HG03039 (cell line): ENCODE measurements around the gene AK1.
"Not testable (repeated sequence)": the region's sequence is repeated elsewhere in the genome, so short reads cannot be mapped to it uniquely, and the experiment has no call there.

Experiments used
- ATAC-seq: cut with Tn5 transposase; IDR thresholded peaks from one replicate; pipeline ENCODE4 v1.9.1; 2021; ENCODE audit warnings: mild to moderate bottlenecking, moderate library complexity; ENCODE audit not compliant: unreplicated experiment

AK1 gene

DNA sequence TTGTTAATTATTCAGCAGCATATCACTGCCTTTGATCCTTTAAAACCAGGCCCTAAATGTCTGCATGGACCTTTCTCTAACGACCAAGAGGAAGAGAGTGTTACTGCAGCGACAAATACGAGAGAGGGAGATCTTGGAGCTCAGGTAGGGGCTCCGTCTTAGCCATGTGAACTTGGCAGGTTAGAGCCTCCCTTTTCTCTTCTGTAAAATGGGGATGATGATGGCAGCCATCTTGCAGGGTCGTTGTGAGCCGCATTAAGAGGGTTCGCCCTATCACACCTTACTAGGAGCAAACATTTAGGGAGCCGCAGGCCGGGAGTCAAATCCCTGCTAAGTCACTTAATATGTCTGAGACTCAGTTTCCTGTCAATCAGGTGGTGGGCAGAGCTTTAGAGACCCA is 24.6 kb downstream of the AK1 start:
- no peak for ATAC-seq

DNA sequence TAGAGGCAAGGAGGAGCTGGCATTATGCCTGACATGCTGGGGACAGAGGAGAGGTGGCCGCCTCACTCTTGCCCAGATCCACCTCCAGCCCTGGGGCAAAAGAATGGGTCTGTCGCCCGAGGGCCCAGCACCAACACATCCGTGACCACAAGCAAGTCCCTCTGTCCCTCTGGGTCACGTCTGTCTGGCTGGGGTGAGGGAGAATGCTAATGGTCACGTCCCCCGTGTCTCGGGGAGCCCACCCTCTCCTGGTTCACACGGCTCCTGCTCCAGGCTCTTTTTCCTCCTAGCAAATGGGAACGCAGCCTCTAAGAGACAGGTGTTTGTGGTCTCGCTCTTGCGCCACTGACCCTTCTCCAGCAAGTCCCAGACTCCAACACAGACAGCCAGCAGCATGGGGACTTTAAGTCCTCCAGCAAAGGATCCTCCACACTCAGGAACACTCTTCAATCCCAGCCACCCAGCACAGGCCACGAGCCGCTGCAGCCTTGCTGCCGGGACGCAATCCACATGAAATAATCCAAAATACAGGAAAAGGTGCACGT is 27.1 kb downstream of the AK1 start:
- ATAC-seq: no peak

DNA sequence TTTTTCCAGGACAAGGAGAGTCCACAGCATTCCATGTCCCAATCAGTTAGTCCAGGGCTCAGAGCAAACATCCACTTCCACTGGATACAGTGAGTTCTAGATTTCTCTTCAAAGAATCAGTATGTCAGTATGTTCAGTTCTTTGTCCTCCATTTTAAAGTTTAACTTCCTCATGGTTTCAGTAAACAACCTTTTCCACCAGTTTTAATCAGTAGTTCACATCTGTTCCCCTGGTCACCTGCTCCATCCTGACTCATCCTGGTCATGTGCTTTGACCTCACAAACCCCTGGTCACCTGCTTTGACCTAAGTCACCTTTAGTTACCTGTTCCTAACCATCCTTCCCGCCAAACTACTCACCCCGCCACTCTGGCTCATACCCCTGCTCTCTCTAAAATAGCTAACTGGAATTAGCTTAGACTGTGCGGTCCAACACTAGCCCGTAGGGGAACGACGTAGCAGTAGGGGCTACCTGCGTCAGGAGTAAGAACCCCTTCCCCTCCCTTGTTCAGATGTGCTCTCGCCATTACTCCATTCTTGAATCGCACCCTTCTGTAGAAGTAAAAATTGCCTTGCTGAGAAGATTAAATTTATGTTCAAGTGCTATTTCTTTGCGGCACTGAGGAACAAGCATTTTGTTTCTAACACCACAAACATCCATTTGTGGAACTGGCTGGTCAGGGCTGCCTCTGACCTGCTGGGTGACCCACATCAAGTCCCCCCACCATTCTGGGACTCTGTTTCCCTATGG is 28.5 kb downstream of the AK1 start:
- no peak for ATAC-seq

DNA sequence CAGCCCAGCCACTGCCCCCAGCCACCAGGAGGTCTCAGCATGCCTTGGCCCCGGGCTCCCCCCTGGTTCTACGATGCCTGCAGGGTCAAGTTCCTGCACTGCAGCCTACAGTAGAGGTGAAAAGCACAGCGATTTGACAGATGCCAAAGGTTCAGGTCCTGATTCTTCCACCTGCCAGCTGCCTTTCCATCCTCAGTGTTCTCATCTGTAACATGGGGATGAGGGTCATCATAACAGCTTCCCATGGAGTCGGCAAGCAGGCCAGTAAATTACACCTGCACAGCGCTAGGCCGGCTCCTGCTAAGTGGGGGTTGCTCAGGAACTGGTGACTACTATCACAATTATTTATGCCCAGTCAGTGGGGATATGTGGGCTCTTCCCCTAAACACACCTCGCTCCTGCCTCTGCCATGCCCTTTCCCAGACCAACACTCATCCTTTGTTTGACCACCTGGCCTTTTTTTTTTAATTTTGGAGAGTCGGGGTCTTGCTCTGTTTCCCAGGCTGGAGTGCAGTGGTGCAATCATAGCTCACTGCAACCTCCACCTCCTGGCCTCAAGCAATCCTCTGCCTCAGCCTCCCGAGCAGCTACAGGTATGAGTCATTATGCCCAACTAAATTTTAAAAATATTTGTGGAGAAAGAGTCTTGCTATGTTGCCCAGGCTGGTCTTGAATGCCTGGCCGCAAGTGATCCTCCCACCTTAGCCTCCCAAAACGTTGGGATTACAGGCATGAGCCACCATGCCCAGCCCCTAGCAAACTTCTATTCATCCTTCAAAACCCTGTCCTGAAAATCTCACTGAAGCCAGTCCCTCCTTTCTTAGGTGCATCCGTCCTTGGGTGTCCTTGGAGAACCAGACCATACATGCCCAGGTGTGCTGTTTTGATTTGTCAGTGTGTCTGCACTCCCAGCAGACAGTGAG is 29.4 kb downstream of the AK1 start:
- no peak for ATAC-seq

DNA sequence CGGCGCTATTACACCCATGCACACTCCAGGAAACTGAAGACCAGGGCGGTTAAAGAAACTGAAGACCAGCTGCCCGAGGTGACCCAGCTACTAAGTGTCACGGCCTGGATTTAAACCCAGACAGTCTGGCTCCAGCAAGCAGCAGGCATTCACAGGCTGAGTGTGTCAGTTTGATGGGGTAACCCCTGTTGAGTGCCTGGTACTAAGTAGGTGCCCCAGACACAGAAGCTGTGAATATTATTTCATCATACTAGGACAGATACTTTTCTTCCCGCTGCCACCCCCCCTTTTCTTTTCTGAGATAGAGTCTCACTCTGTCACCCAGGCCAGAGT is 30.3 kb downstream of the AK1 start:
- no peak for ATAC-seq

- no peak for ATAC-seq
Observed at GRCh38 chr9:127846443-127847177, 30.9 kb downstream of the AK1 start.

- ATAC-seq: not testable (repeated sequence)
Observed at GRCh38 chr9:127845619-127846018, 31.9 kb downstream of the AK1 start.

- no peak for ATAC-seq
Observed at GRCh38 chr9:127844821-127845359, 32.6 kb downstream of the AK1 start.

DNA sequence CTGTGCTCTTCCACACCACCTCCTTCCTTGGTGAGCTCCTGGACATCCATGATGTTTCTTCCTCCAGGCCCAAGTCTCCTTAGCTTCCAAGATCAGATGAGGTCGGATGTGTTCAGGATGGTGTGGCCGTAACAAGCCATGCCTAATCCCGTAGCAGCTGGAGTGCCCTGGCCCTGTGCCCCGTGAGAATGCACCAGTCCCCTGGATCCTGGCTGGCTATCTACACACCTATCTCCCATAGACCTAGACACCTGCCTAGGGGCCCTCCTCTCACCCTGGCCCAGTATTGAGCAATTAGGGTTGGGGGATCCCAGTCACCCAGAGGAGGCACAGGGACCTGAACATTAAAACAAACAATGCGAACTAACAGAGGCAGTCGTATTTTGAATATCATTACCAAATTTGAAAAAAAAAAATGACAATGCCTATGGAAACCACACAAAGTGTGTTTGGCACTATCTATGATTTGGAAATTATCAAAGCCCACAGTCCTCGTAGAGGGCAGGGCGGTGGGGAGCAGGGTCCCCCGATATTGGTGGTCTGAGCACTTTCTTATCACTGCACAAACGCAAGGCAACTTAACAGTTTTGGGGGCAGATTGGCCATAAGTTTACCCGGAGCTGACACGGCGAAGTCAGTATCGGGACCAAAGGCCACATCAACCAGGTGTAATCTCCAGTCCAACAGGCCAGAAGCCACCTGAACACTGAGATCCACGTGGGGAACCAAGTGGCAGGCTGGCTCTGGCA is 36.2 kb downstream of the AK1 start:
- no peak for ATAC-seq

DNA sequence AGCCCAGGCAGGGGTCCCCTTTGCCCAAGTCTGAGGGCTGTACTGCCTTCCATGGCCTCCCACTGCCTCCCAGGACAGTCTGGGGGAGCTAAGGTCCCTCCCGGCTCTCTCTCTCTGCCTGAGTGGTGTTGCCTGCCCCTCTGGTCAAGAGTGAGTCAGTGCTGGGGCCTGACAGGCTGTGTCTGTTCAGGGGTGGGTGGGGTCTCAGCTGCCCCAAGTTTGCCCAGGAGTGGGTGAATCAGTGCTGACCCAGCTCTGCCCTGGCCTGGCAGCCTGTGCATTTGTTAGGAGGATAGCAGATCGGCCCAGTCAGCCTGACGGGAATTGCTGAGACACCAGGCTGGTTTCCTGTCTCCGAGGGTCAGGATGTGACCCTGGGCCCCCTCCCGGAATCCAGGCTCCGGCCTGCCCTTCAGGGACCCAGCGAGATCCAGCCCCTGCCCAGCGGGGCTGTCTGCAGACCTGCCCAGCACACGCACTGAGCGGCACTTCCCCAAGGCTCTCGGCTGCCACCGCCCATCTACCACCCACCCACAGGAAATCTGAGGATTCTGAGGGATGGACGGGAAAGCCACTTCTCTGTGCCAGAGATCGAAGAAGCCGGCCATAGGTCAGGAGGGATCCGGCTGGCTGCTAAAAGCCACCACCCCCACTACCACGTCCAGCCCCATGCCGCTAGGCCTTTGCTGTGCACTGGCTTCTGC is 38.9 kb downstream of the AK1 start:
- no peak for ATAC-seq

DNA sequence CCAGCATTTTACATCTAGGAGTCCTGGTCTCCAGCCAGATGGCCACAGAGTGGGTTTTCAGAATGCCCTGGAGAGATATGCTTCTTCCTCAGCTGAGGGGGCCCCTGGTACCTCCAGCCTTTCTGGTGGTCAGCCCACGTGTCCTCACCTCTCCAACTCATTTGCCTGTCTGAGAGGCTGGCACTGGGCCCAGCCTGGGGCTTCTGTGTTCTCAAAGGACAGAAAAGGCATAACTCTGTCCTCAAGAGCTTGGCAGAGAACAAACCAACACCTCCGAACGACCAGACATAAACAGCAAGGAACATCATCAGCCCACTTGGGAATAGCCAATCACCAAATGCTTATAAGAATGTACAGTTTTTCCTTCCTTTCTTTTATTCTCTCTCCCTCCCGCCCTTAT is 40.1 kb downstream of the AK1 start:
- no peak for ATAC-seq

- not testable (repeated sequence) for ATAC-seq
Observed at GRCh38 chr9:127836561-127836960, 40.9 kb downstream of the AK1 start.

- ATAC-seq: no peak
Observed at GRCh38 chr9:127835991-127836516, 41.4 kb downstream of the AK1 start.

GRCh38 chr9:127833555-127833954 is 43.9 kb downstream of the AK1 start:
- no peak for ATAC-seq

DNA sequence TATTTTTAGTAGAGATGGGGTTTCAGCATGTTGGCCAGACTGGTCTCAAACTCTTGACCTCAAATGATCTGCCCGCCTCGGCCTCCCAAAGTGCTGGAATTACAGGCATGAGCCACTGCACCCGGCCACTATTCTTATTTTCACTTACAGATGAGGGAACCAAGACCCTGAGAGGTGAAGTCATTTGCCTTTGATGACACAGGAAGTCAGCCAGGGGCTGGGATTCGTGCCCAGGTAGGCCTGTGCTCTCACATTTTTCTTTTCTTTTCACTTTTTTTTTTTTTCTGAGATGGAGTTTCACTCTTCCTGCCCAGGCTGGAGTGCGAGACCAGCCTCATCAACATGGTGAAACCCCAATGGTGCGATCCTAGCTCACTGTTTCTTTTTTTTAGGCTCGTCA is 45.2 kb downstream of the AK1 start:
- ATAC-seq: no peak

GRCh38 chr9:127829205-127829906 is 48.1 kb downstream of the AK1 start:
- no peak for ATAC-seq

GRCh38 chr9:127828262-127829031 is 49.0 kb downstream of the AK1 start:
- ATAC-seq: no peak
